Ectodermal cell (in vitro differentiated cells): Measurements from ENCODE around the gene PDCD1.

ENCODE experiments used
- H3K27ac ChIP-seq: 2 replicates; pipeline ENCODE4 v1.7.0; 2013; ENCODE audit warnings: mild to moderate bottlenecking, low read depth, low read length; ENCODE audit not compliant: insufficient read depth, poor library complexity, severe bottlenecking
- H3K27me3 ChIP-seq: 2 replicates; pipeline ENCODE4 v1.7.0; 2013; ENCODE audit warnings: mild to moderate bottlenecking, low read length; ENCODE audit not compliant: insufficient read depth, control insufficient read depth, poor library complexity, severe bottlenecking
- H3K36me3 ChIP-seq: one replicate; pipeline ENCODE4 v1.7.0; 2013; ENCODE audit warnings: low read length; ENCODE audit not compliant: control insufficient read depth, insufficient read depth
- H3K4me1 ChIP-seq: one replicate; pipeline ENCODE4 v1.7.0; 2013; ENCODE audit warnings: low read length; ENCODE audit not compliant: control insufficient read depth, insufficient read depth
- H3K4me3 ChIP-seq: 2 replicates; pipeline ENCODE4 v1.7.0; 2013; ENCODE audit warnings: low read depth, low read length, control low read depth; ENCODE audit not compliant: insufficient read depth
- H3K9me3 ChIP-seq: 2 replicates; pipeline ENCODE4 v1.7.0; 2013; ENCODE audit warnings: mild to moderate bottlenecking, low read length, moderate library complexity; ENCODE audit not compliant: control insufficient read depth
- WGBS, 2 experiments: methylation state at CpG; one replicate each; pipeline ENCODE4 v1.1.7; 2013; ENCODE audit warnings: missing lambda C conversion rate in 2 of 2; 5-methylcytosine and 5-hydroxymethylcytosine counted together

The PDCD1 gene

DNA sequence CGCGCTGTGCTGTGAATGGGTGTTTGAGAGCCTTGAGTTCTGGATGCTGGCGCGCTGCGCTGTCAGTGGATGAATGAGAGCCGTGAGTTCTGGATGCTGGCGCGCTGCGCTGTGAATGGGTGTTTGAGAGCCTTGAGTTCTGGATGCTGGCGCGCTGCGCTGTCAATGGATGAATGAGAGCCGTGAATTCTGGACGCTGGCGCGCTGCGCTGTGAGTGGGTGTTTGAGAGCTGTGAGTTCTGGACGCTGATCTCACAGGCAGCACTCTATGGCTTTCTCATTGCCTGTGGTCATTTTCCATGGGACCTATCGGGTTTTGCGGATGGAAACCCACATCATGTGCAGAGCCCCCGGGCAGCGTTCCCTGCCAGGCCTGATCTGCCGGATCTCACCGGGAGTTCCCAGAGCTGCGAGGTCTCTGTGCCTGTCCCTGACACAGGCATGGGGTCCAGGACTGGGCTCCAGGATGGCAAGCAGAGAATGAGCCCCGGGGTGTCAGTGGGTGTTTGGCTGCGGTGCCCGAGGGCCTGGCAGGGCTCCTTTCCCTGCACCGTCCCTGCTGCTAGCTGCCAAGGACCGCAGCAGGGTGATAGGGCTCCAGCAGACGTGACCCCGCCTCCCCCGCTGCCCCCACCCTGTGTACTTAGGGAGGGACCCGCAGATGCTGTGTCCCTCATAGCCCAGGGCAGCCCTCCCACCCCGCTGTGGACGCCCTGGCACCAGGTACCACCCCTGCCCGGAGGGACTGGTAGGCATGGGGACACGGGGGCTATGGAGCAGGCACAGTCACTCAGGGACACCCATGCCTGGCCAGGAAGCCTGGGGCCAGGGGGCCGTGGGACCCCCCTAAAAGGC lies 9.7 kb downstream of the PDCD1 start:
- H3K4me3 ChIP-seq: no peak overlapping the region
- no peak overlapping the region for H3K27ac ChIP-seq
- no peaks in the 10 kb centered on the region for H3K36me3 ChIP-seq
- peaks cover 18% of the 10 kb centered on the region for H3K27me3 ChIP-seq
- H3K9me3 ChIP-seq: no peaks in the 10 kb centered on the region
- 93 to 94% methylated on average over 39 of the region's 39 CpGs for WGBS, 2 experiments
- H3K4me1 ChIP-seq: peaks cover 10% of the 10 kb centered on the region

- Histone ChIP-seq H3K9me3 (no peaks in the 10 kb centered on the region), H3K4me1 (peaks cover 5% of the 10 kb centered on the region), H3K36me3 (no peaks in the 10 kb centered on the region), H3K27me3 (peaks cover 31% of the 10 kb centered on the region), H3K4me3 (no peak overlapping the region), H3K27ac (no peak overlapping the region)
- 94 to 96% methylated on average over 22 of the region's 22 CpGs for WGBS, 2 experiments
Measured at GRCh38 chr2:241846406-241846805, 12.3 kb downstream of the PDCD1 start.

DNA sequence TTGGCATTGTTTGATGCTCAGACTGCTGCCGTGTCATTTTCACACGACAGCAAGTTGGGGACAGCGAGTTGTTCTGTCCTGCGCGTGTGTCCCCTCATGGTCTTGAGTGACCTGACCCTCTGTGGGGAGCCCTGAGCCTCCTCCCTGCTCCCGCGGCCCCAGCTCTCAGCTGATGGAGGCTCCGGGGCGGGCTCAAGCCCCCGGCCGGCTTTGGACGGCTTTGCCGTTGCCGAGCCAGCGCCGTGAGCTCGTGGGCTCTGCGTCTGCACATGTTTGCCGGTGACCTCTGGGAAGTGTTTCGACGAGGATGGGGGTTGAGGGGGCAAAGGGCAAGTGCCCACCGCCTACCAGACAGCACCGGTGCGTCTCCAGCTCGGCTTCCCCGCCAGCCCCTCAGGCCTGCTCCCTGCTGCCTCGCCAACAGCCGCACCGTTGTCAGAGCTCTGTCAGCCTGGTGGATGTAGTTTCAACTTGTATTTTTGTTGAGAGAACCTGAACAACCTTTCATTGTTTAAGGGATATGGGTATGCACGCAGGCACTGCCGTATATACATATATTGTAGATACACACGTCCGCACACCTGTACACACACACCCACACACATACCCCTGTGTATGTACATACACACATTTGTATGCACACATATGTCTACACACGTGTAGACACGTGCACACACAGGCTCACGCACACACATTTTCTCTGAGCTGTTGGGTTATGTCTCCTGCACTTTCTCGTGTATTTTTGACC lies 13.7 kb downstream of the PDCD1 start:
- Histone ChIP-seq H3K4me3 (no peak overlapping the region), H3K27me3 (peaks cover 31% of the 10 kb centered on the region), H3K36me3 (no peaks in the 10 kb centered on the region), H3K27ac (no peak overlapping the region), H3K9me3 (no peaks in the 10 kb centered on the region), H3K4me1 (peaks cover 5% of the 10 kb centered on the region)
- 87% methylated on average over 37 of the region's 37 CpGs for WGBS, 2 experiments

GRCh38 chr2:241844066-241844728 lies 14.5 kb downstream of the PDCD1 start:
- 10% methylated on average over 65 of the region's 65 CpGs for WGBS, 2 experiments
- peak overlapping the region; percentile 16 for H3K4me3 ChIP-seq

GRCh38 chr2:241843321-241844065 lies 15.2 kb downstream of the PDCD1 start:
- Histone ChIP-seq H3K4me3 (no peak overlapping the region), H3K27me3 (peaks cover 31% of the 10 kb centered on the region), H3K36me3 (no peaks in the 10 kb centered on the region), H3K27ac (no peak overlapping the region), H3K4me1 (peaks cover 5% of the 10 kb centered on the region), H3K9me3 (no peaks in the 10 kb centered on the region)
- 58 to 64% methylated on average over 51 to 52 of the region's 52 CpGs for WGBS, 2 experiments

More at GRCh38 chr2:241844066-241844728, 14.5 kb downstream of the PDCD1 start:
- no peaks in the 10 kb centered on the region for H3K36me3 ChIP-seq
- peaks cover 31% of the 10 kb centered on the region for H3K27me3 ChIP-seq
- no peak overlapping the region for H3K27ac ChIP-seq
- H3K9me3 ChIP-seq: no peaks in the 10 kb centered on the region
- peaks cover 5% of the 10 kb centered on the region for H3K4me1 ChIP-seq

DNA sequence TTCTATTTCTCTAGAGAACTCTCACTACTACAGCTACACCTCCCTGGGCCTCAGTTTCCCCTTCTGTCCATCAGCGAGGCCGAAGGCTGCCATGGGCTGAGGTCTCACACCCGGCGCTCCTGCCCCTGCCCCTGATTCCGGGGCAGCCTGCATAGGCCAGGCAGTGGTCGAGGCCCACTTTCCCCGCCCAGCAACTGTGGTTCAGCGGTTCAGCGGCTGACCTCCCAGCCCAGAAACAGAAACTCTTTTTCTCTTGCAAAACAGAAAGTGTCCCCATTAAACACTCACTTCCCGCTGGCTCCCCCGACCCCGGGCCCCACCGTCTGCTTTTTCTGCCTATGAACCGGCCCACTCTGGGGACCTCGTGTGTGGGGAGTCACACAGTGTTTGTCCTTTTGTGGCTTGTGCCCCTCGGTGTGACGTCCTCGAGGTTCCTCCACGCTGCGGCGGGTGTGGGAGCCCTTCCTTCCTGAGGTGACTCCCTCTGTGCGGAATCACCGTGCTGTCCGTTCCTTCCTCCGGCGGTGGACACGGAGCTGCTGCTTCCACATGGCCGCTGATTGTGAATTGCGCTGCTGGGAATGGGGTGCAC lies 16.0 kb downstream of the PDCD1 start:
- Histone ChIP-seq H3K9me3 (no peaks in the 10 kb centered on the region), H3K27me3 (peaks cover 31% of the 10 kb centered on the region), H3K36me3 (no peaks in the 10 kb centered on the region), H3K27ac (no peak overlapping the region), H3K4me1 (peaks cover 5% of the 10 kb centered on the region), H3K4me3 (no peak overlapping the region)
- WGBS, 2 experiments: 73 to 76% methylated on average over 29 of the region's 29 CpGs

DNA sequence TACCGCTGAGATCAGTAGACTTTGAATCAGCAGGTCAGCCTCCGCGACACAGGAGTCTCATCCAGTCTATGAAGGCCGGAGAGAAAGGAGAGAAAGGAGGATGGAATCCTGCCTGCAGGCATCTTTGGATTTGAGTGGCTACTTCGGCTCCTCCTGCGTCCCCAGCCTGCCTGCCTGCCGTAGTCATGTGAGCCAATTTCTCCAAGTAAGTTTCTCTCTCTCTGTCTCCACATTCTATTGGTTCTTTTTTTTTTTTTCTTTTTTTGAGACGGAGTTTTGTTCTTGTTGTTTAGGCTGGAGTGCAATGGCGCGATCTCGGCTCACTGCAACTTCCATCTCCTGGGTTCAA lies 16.7 kb downstream of the PDCD1 start:
- Histone ChIP-seq H3K4me1 (peaks cover 5% of the 10 kb centered on the region), H3K27ac (no peak overlapping the region), H3K27me3 (peaks cover 31% of the 10 kb centered on the region), H3K36me3 (no peaks in the 10 kb centered on the region), H3K4me3 (no peak overlapping the region), H3K9me3 (no peaks in the 10 kb centered on the region)
- 79 to 88% methylated on average over 7 to 11 of the region's 11 CpGs for WGBS, 2 experiments

DNA sequence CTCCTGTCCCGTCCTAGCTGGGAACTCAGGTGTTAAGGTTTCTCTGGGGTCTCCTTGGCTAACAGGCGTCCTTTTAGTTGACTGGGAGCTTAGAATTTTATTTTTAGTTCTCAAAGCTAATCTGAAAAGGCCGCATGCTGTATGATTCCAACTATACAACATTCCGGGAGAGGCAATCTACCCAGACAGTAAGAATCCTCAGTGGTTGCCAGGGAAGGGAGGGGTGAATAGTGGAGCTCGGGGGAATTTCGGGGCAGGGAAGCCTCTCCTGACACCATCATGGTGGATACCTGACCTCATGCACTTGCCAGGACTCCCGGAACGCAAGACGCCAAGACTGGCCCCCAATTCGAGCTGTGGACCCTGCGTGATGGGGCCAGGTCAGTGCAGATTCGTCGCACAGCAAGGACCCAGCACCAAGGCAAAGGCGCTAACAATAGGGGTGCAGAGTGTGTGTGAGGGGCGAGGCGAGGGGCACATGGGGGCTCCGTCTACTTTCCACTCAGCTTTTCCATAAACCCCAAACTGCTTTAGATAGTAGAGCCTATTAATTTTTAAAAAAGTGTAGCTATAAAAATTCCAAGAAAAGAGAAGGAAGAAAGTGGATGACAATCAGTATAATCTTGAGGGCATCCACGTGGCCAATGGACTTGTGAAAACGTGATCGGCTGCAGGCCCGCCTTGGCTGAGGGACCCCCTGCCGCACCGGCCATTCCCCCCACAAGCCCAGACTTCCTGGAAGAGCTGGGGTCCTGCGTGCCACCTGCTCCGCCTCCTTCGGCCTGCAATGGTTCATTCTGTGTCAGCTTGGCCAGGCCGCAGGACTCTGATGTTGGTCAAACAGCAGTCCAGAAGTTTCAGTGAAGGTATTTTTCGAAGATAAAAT lies 17.3 kb downstream of the PDCD1 start:
- Histone ChIP-seq H3K4me3 (no peak overlapping the region), H3K4me1 (peaks cover 5% of the 10 kb centered on the region), H3K27me3 (peaks cover 31% of the 10 kb centered on the region), H3K36me3 (no peaks in the 10 kb centered on the region), H3K9me3 (no peaks in the 10 kb centered on the region), H3K27ac (no peak overlapping the region)
- 86 to 87% methylated on average over 26 to 28 of the region's 28 CpGs for WGBS, 2 experiments
